Measurements from ENCODE around the gene ACSL3.
"Not testable (repeated sequence)": the region's sequence is repeated elsewhere in the genome, so short reads cannot be mapped to it uniquely, and the experiment has no call there.

Gene ACSL3

GRCh38 chr2:222965555-222965954 lies 104.7 kb downstream of the ACSL3 start:
- H3K4me1 Mint-ChIP-seq (ENCODE audit: low read depth): no peaks in the 10 kb centered on the region
- no peaks in the 10 kb centered on the region for H3K9me3 Mint-ChIP-seq
- no peak overlapping the region for H3K4me3 Mint-ChIP-seq
- no peak overlapping the region for H3K27ac Mint-ChIP-seq
- no peaks in the 10 kb centered on the region for H3K36me3 Mint-ChIP-seq (ENCODE audit: low read depth)
- H3K27me3 Mint-ChIP-seq (ENCODE audit: low read depth): peaks cover 4% of the 10 kb centered on the region

GRCh38 chr2:222968550-222969155 lies 107.8 kb downstream of the ACSL3 start:
- H3K9me3 Mint-ChIP-seq: no peaks in the 10 kb centered on the region
- H3K4me3 Mint-ChIP-seq: no peak overlapping the region
- no peaks in the 10 kb centered on the region for H3K4me1 Mint-ChIP-seq (ENCODE audit: low read depth)
- no peaks in the 10 kb centered on the region for H3K36me3 Mint-ChIP-seq (ENCODE audit: low read depth)
- peaks cover 3% of the 10 kb centered on the region for H3K27me3 Mint-ChIP-seq (ENCODE audit: low read depth)
- H3K27ac Mint-ChIP-seq: no peak overlapping the region

DNA sequence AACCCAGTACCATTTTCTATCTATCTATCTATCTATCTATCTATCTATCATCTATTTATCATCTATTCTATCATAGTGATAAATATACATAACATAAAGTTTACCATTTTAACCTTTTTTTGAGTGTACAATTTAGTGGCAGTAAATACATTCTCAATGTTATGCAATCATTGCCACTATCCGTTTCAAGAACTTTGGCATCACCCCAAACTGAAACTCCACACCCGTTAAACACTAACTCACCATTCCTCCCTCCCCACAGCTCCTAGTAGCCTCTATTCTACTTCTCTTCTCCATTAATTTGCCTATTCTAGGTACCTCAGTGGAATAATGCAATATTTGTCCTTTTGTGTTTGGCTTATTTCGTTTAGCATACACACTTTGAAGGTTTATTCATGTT lies 108.7 kb downstream of the ACSL3 start:
- no peak overlapping the region for H3K27ac Mint-ChIP-seq
- H3K4me1 Mint-ChIP-seq (ENCODE audit: low read depth): no peaks in the 10 kb centered on the region
- H3K27me3 Mint-ChIP-seq (ENCODE audit: low read depth): peaks cover 3% of the 10 kb centered on the region
- H3K36me3 Mint-ChIP-seq (ENCODE audit: low read depth): no peaks in the 10 kb centered on the region
- H3K9me3 Mint-ChIP-seq: no peaks in the 10 kb centered on the region
- H3K4me3 Mint-ChIP-seq: no peak overlapping the region

DNA sequence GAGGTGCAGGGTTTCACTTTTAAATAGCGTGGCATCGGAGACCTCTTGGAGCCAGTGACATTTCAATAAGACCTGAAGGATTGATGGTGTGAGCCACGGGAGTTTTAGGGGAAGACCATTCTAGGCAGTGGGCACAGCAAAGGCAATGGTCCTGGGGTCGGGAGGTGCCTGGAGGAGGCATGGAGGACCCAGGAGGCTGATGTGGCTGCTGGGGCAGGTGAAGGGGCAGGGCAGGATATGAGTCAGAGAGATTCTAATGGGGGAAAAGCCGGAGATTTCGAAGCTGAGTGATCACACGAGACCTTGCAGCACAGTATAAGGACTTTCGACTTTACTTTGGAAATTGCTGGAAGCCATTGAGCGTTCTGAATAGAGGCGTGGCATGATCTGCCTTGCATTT lies 111.6 kb downstream of the ACSL3 start:
- H3K4me3 Mint-ChIP-seq: no peak overlapping the region
- no peaks in the 10 kb centered on the region for H3K4me1 Mint-ChIP-seq (ENCODE audit: low read depth)
- no peak overlapping the region for H3K27ac Mint-ChIP-seq
- peaks cover 8% of the 10 kb centered on the region for H3K27me3 Mint-ChIP-seq (ENCODE audit: low read depth)
- no peaks in the 10 kb centered on the region for H3K9me3 Mint-ChIP-seq
- H3K36me3 Mint-ChIP-seq (ENCODE audit: low read depth): no peaks in the 10 kb centered on the region

GRCh38 chr2:222973237-222973636 lies 112.4 kb downstream of the ACSL3 start:
- no peak overlapping the region for H3K4me3 Mint-ChIP-seq
- no peaks in the 10 kb centered on the region for H3K4me1 Mint-ChIP-seq (ENCODE audit: low read depth)
- no peak overlapping the region for H3K27ac Mint-ChIP-seq
- H3K9me3 Mint-ChIP-seq: no peaks in the 10 kb centered on the region
- H3K36me3 Mint-ChIP-seq (ENCODE audit: low read depth): no peaks in the 10 kb centered on the region
- H3K27me3 Mint-ChIP-seq (ENCODE audit: low read depth): peaks cover 8% of the 10 kb centered on the region

DNA sequence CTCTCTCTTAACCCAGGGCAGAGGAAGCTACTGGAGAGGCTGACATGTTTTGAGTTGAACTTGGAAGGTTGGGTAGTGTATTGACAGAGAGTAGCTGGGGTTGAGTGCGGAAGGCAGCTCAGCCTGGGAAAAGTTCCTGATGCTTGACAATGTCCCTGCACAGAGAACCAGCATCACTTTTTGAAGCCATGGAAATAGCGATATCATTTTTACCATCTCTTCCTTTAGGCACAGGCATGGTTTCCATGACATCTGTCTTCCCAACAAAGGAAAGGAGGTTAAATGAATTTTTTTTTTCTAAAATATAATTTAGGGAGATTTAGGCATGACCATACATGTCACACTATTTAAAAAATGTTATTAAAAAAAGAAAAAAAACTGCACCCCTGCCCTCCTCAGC lies 112.9 kb downstream of the ACSL3 start:
- Mint-ChIP-seq H3K9me3 (no peaks in the 10 kb centered on the region), H3K27me3 (ENCODE audit: low read depth) (peaks cover 11% of the 10 kb centered on the region), H3K4me3 (no peak overlapping the region), H3K27ac (no peak overlapping the region), H3K36me3 (ENCODE audit: low read depth) (no peaks in the 10 kb centered on the region), H3K4me1 (ENCODE audit: low read depth) (no peaks in the 10 kb centered on the region)

GRCh38 chr2:222976521-222977061 lies 115.8 kb downstream of the ACSL3 start:
- Mint-ChIP-seq H3K4me1 (ENCODE audit: low read depth) (no peaks in the 10 kb centered on the region), H3K27ac (no peak overlapping the region), H3K27me3 (ENCODE audit: low read depth) (peaks cover 10% of the 10 kb centered on the region), H3K4me3 (no peak overlapping the region), H3K36me3 (ENCODE audit: low read depth) (no peaks in the 10 kb centered on the region), H3K9me3 (no peaks in the 10 kb centered on the region)

- Mint-ChIP-seq H3K4me1 (ENCODE audit: low read depth) (no peaks in the 10 kb centered on the region), H3K4me3 (no peak overlapping the region), H3K27ac (no peak overlapping the region), H3K27me3 (ENCODE audit: low read depth) (peaks cover 10% of the 10 kb centered on the region), H3K9me3 (no peaks in the 10 kb centered on the region), H3K36me3 (ENCODE audit: low read depth) (no peaks in the 10 kb centered on the region)
These were observed 116.3 kb downstream of the ACSL3 start for GRCh38 chr2:222977121-222977520.

GRCh38 chr2:222978850-222979249 lies 118.0 kb downstream of the ACSL3 start:
- peaks cover 16% of the 10 kb centered on the region for H3K27me3 Mint-ChIP-seq (ENCODE audit: low read depth)
- H3K36me3 Mint-ChIP-seq (ENCODE audit: low read depth): no peaks in the 10 kb centered on the region
- no peaks in the 10 kb centered on the region for H3K9me3 Mint-ChIP-seq
- no peak overlapping the region for H3K27ac Mint-ChIP-seq
- peaks cover 8% of the 10 kb centered on the region for H3K4me1 Mint-ChIP-seq (ENCODE audit: low read depth)
- H3K4me3 Mint-ChIP-seq: no peak overlapping the region

GRCh38 chr2:222979484-222979883 lies 118.6 kb downstream of the ACSL3 start:
- H3K9me3 Mint-ChIP-seq: no peaks in the 10 kb centered on the region
- no peak overlapping the region for H3K27ac Mint-ChIP-seq
- no peaks in the 10 kb centered on the region for H3K36me3 Mint-ChIP-seq (ENCODE audit: low read depth)
- peaks cover 8% of the 10 kb centered on the region for H3K4me1 Mint-ChIP-seq (ENCODE audit: low read depth)
- peaks cover 17% of the 10 kb centered on the region for H3K27me3 Mint-ChIP-seq (ENCODE audit: low read depth)
- no peak overlapping the region for H3K4me3 Mint-ChIP-seq

- H3K9me3 Mint-ChIP-seq: no peaks in the 10 kb centered on the region
- no peaks in the 10 kb centered on the region for H3K36me3 Mint-ChIP-seq (ENCODE audit: low read depth)
- peaks cover 18% of the 10 kb centered on the region for H3K27me3 Mint-ChIP-seq (ENCODE audit: low read depth)
- H3K4me1 Mint-ChIP-seq (ENCODE audit: low read depth): peaks cover 8% of the 10 kb centered on the region
- H3K4me3 Mint-ChIP-seq: no peak overlapping the region
- no peak overlapping the region for H3K27ac Mint-ChIP-seq
These were observed 121.4 kb downstream of the ACSL3 start for GRCh38 chr2:222982010-222982908.

GRCh38 chr2:222982909-222983265 lies 122.1 kb downstream of the ACSL3 start:
- Mint-ChIP-seq H3K36me3 (ENCODE audit: low read depth) (no peaks in the 10 kb centered on the region), H3K9me3 (no peaks in the 10 kb centered on the region), H3K27ac (no peak overlapping the region), H3K4me3 (no peak overlapping the region), H3K27me3 (ENCODE audit: low read depth) (peaks cover 18% of the 10 kb centered on the region), H3K4me1 (ENCODE audit: low read depth) (peaks cover 8% of the 10 kb centered on the region)

- Mint-ChIP-seq H3K9me3 (no peaks in the 10 kb centered on the region), H3K4me1 (ENCODE audit: low read depth) (peaks cover 8% of the 10 kb centered on the region), H3K27me3 (ENCODE audit: low read depth) (peaks cover 13% of the 10 kb centered on the region), H3K27ac (no peak overlapping the region), H3K36me3 (ENCODE audit: low read depth) (no peaks in the 10 kb centered on the region), H3K4me3 (no peak overlapping the region)
These were observed 124.1 kb downstream of the ACSL3 start for GRCh38 chr2:222984908-222985307.

GRCh38 chr2:222989431-222989830 lies 128.6 kb downstream of the ACSL3 start:
- H3K27ac Mint-ChIP-seq: no peak overlapping the region
- peaks cover 10% of the 10 kb centered on the region for H3K27me3 Mint-ChIP-seq (ENCODE audit: low read depth)
- H3K36me3 Mint-ChIP-seq (ENCODE audit: low read depth): no peaks in the 10 kb centered on the region
- no peak overlapping the region for H3K4me3 Mint-ChIP-seq
- H3K9me3 Mint-ChIP-seq: no peaks in the 10 kb centered on the region
- H3K4me1 Mint-ChIP-seq (ENCODE audit: low read depth): no peaks in the 10 kb centered on the region

- not testable (repeated sequence) for H3K4me1 Mint-ChIP-seq (ENCODE audit: low read depth); H3K36me3 Mint-ChIP-seq (ENCODE audit: low read depth); H3K27me3 Mint-ChIP-seq (ENCODE audit: low read depth); H3K4me3 Mint-ChIP-seq; H3K27ac Mint-ChIP-seq; H3K9me3 Mint-ChIP-seq
These were observed 129.4 kb downstream of the ACSL3 start for GRCh38 chr2:222990206-222990605.
